HG02970 (cell line): ENCODE measurements around the gene CD81.

Experiments used
- ATAC-seq: cut with Tn5 transposase; IDR thresholded peaks from one replicate; pipeline ENCODE4 v1.9.1; 2021; ENCODE audit warnings: mild to moderate bottlenecking, moderate library complexity, moderate number of reproducible peaks; ENCODE audit not compliant: unreplicated experiment, low FRiP score

The CD81 gene

GRCh38 chr11:2374456-2375201, 2.5 kb upstream of the CD81 start:
- no peak for ATAC-seq

GRCh38 chr11:2375341-2375853, 1.7 kb upstream of the CD81 start:
- no peak for ATAC-seq

GRCh38 chr11:2375964-2376551, 1.1 kb upstream of the CD81 start:
- ATAC-seq, result no peak

GRCh38 chr11:2377511-2378443, 667 bp downstream of the CD81 start:
- ATAC-seq, result no peak

GRCh38 chr11:2378527-2379210, 1.6 kb downstream of the CD81 start:
- no peak for ATAC-seq

GRCh38 chr11:2379466-2380174, 2.5 kb downstream of the CD81 start:
- no peak for ATAC-seq

GRCh38 chr11:2380396-2380795, 3.3 kb downstream of the CD81 start:
- ATAC-seq, result no peak

GRCh38 chr11:2380807-2381350, 3.8 kb downstream of the CD81 start:
- no peak for ATAC-seq

- no peak for ATAC-seq
These were observed 4.5 kb downstream of the CD81 start for GRCh38 chr11:2381494-2382128.

- no peak for ATAC-seq
These were observed 5.0 kb downstream of the CD81 start for GRCh38 chr11:2382129-2382517.

- no peak for ATAC-seq
These were observed 6.1 kb downstream of the CD81 start for GRCh38 chr11:2382936-2383851.

- ATAC-seq, result no peak
These were observed 7.0 kb downstream of the CD81 start for GRCh38 chr11:2383852-2384804.

- ATAC-seq, result no peak
These were observed 8.3 kb downstream of the CD81 start for GRCh38 chr11:2385156-2386151.

- no peak for ATAC-seq
These were observed 9.5 kb downstream of the CD81 start for GRCh38 chr11:2386591-2386990.

GRCh38 chr11:2387266-2387987, 10.3 kb downstream of the CD81 start:
- ATAC-seq, result no peak
